ENCODE data around the gene GRIP2. TPM values are rescaled to one million over a fixed set of nuclear protein-coding genes. Genes with fewer than 3 reads are reported as not detected.

GRIP2 gene
- 11.3 TPM for total RNA-seq

GRCh38 chr3:14539742-14540491 is at the start of gene GRIP2:
TSS of gene GRIP2 (minus strand) at chr3:14540342. CDS start at chr3:14540308, 34 bp downstream.

Small RNA genes lying within 50 kb of the gene (small RNA-seq; reads per million reads assigned to genes)
- gene RNU6-905P, result not detected

Other genes with a start within 250 kb of the GRIP2 start
- 12.5 TPM for gene SLC6A6, start 137.7 kb downstream of the GRIP2 start, total RNA-seq
- 14.5 TPM for gene CCDC174, start 111.4 kb upstream of the GRIP2 start, total RNA-seq
- gene C3orf20, start 134.8 kb upstream of the GRIP2 start, total RNA-seq, result 0.23 TPM